BLaER1 treated with 17β-estradiol and CSF1 and Interleukin-3, amounts not matched to agents 10 nM and 100 nM (cell line): ENCODE measurements around the gene TKTL2.
A peak's percentile ranks its signal among the peaks of the same experiment; 100 is the strongest.
"Not testable (repeated sequence)": the region's sequence is repeated elsewhere in the genome, so short reads cannot be mapped to it uniquely, and the experiment has no call there.

ENCODE experiments used
- H3K27ac ChIP-seq, 11 experiments: shearing (Covaris generic); formaldehyde crosslinking; 2 replicates each; pipeline ENCODE4 v1.8.1; 2022
- H3K27me3 ChIP-seq, 11 experiments: shearing (Covaris generic); formaldehyde crosslinking; 2 replicates each; pipeline ENCODE4 v1.8.1; 2022
- H3K36me3 ChIP-seq, 11 experiments: shearing (Covaris generic); formaldehyde crosslinking; 2 replicates each; pipeline ENCODE4 v1.8.1; 2022
- H3K4me1 ChIP-seq, 10 experiments: shearing (Covaris generic); formaldehyde crosslinking; 2 replicates each; pipeline ENCODE4 v1.8.1; 2022
- H3K4me2 ChIP-seq, 11 experiments: shearing (Covaris generic); formaldehyde crosslinking; 2 replicates each; pipeline ENCODE4 v1.8.1; 2022
- H3K4me3 ChIP-seq, 10 experiments: shearing (Covaris generic); formaldehyde crosslinking; 2 replicates each; pipeline ENCODE4 v1.8.1; 2022
- H3K9ac ChIP-seq, 11 experiments: shearing (Covaris generic); formaldehyde crosslinking; 2 replicates each; pipeline ENCODE4 v1.8.1; 2022
- H3K9me3 ChIP-seq, 11 experiments: shearing (Covaris generic); formaldehyde crosslinking; replicated peaks in 1 of 11; 2 replicates each; pipeline ENCODE4 v1.8.1; 2022
- H4K20me1 ChIP-seq, 11 experiments: shearing (Covaris generic); formaldehyde crosslinking; 2 replicates each; pipeline ENCODE4 v1.8.1; 2022
- Cebpa-rat ChIP-seq, 11 experiments: shearing (Covaris generic); IDR thresholded peaks; 2 replicates each; pipeline ENCODE4 v1.8.1; 2022

Gene TKTL2

DNA sequence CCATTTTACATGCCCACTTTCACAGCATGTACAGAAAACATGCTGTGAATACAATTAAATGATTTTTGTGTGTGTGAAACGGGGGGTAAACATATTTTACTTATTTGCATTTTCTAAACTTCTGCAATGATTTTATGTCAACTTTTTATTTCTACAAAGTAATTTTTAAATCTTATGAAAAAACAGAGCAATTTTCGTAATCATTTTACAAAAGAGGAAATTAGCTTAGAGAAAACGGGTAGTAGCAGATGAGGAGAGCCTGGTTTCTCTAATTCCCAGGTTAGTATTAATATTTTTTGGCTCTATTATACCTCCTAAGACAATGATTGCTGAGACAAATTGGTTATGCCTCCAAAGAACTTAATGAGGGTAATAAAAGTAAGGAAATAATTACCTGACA lies 3.2 kb downstream of the TKTL2 start:
- no peak overlapping the region for H3K4me2 ChIP-seq
- no peak overlapping the region for H3K4me3 ChIP-seq
- no peak for TF ChIP-seq Cebpa-rat (IDR thresholded peaks at IDR 0.05)
- H3K27me3 ChIP-seq = no peaks in the 10 kb centered on the region
- no peak overlapping the region for H3K9ac ChIP-seq
- H4K20me1 ChIP-seq = no peaks in the 10 kb centered on the region
- H3K9me3 ChIP-seq = peaks cover 0 to 11% (median 4%) of the 10 kb centered on the region in 11 experiments; a peak in 7 of 22 replicates
- no peaks in the 10 kb centered on the region for H3K4me1 ChIP-seq
- no peak overlapping the region for H3K27ac ChIP-seq
- H3K36me3 ChIP-seq = no peaks in the 10 kb centered on the region

DNA sequence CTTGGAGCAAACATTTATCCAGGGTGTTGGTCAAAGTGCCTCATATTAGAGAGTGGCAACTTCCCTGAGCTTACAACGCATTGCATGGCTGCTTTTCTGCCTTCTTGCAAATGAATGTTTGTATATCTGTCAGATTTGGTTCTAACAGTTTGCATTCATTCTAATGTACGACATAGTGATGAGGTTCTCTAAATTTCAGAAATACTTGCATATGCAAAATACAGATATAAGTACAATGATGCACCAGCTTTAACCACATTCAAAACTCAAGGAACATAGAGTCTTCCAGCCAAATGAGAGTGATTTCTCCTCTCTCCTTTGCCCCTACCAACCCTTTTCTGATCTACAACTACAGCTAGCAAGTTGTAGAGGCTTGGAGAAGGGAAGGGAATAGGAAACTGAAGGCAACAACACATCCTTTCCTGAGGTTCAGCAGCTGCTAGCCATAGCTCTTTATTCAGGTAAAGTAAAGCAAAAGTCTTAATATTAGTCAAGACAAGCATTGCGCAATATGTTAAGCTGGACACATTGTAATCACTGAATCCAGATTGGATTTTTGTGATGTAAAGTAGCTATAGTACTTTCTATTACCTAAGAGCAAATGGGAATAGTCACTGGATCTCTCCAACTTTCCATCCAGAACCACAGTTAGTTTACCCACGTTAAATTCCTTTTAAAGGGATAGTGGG lies 6.3 kb downstream of the TKTL2 start:
- peak in 10 of 11 experiments; percentile 25 to 93 (median 73); a peak in 16 of 22 replicates for TF ChIP-seq Cebpa-rat (IDR thresholded peaks at IDR 0.05)
- Histone ChIP-seq H3K4me3 (no peak overlapping the region), H3K27ac (no peak overlapping the region), H4K20me1 (no peaks in the 10 kb centered on the region), H3K27me3 (no peaks in the 10 kb centered on the region), H3K9ac (no peak overlapping the region), H3K4me2 (no peak overlapping the region), H3K4me1 (no peaks in the 10 kb centered on the region), H3K9me3 (no peaks in the 10 kb centered on the region), H3K36me3 (no peaks in the 10 kb centered on the region)

DNA sequence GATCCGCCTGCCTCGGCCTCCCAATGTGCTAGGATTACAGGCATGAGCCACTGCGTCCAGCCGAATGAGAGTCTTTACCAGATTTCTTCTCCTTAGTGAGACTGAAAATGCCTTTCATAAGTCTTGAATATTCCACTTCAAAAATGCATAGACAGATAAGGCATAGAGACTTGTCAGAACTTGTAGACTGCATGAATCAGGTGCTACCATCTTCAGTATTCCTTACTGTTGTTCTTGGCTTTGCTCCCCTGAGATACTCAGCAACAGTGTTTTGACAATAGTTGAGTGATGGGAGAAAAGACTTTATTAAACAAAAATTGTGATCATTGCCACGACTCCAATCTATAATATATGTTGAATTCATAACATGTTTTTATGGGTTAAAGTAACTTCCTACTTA lies 11.0 kb downstream of the TKTL2 start:
- no peak overlapping the region for H3K4me2 ChIP-seq
- no peak overlapping the region for H3K9ac ChIP-seq

DNA sequence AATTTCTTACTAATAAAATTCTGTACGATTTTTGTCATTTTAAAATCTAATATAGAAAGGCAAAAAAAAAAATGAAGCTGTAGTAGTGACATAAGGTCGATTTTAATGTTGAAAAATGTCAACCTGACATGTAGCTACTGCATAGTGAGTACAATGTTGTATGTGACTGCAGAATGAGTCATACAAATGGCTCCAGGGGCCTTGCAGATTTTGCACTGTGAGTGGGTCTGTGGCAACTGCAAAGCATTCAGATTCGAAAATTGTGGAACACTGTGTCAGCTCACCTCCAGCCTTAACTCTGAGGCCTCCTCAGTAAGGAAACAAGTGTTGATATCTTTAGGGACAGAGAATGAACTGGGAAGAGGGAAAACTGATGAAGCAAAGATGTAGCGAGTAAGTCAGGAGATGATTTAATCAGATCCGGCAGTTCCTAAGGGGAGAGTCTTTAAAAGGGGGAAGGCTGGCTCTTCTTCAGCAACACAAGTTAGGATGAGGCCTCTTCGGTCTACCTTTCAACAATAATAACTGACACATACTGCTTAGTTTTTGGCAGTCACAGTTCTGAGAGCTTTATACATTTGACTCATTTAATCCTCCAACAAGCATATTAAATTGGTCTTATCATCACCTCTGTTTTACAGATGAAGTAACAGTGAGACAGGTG lies 24.9 kb downstream of the TKTL2 start:
- H3K4me3 ChIP-seq = no peak overlapping the region
- no peaks in the 10 kb centered on the region for H3K4me1 ChIP-seq
- TF ChIP-seq Cebpa-rat (IDR thresholded peaks at IDR 0.05) = no peak
- no peak overlapping the region for H3K27ac ChIP-seq
- no peaks in the 10 kb centered on the region for H4K20me1 ChIP-seq
- H3K27me3 ChIP-seq = no peaks in the 10 kb centered on the region
- H3K9ac ChIP-seq = no peak overlapping the region
- H3K36me3 ChIP-seq = no peaks in the 10 kb centered on the region
- no peak overlapping the region for H3K4me2 ChIP-seq
- H3K9me3 ChIP-seq = no peaks in the 10 kb centered on the region

More for the DNA sequence above, 11.0 kb downstream of the TKTL2 start:
- Histone ChIP-seq H3K4me3 (no peak overlapping the region), H3K4me1 (no peaks in the 10 kb centered on the region), H3K27me3 (no peaks in the 10 kb centered on the region), H3K9me3 (no peaks in the 10 kb centered on the region), H3K36me3 (no peaks in the 10 kb centered on the region), H3K27ac (no peak overlapping the region), H4K20me1 (no peaks in the 10 kb centered on the region)
- no peak for TF ChIP-seq Cebpa-rat (IDR thresholded peaks at IDR 0.05)

DNA sequence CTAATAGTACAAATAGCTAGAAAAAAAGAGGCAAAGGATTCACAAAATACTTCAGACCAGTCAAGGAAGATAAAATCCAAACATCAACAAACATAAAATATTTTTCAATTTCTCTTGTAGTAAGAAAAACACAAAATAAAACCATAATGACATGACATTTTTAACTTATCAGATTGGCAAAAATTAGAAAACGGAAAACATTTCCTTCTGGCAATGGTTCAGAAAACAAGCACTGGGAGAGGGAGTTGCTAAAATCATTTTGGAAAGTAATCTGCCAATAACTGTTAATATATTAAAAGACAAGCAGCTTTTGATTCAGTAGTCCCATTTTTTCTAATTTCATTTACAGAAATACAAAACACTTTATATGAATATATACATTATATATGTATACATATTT lies 26.1 kb downstream of the TKTL2 start:
- Histone ChIP-seq H3K9ac (no peak overlapping the region), H3K36me3 (no peaks in the 10 kb centered on the region), H3K27me3 (no peaks in the 10 kb centered on the region), H3K4me3 (no peak overlapping the region), H3K27ac (no peak overlapping the region), H3K9me3 (peaks cover 0 to 3% (median 0%) of the 10 kb centered on the region in 11 experiments; a peak in 1 of 22 replicates), H3K4me1 (no peaks in the 10 kb centered on the region), H3K4me2 (no peak overlapping the region), H4K20me1 (no peaks in the 10 kb centered on the region)
- TF ChIP-seq Cebpa-rat (IDR thresholded peaks at IDR 0.05) = no peak

DNA sequence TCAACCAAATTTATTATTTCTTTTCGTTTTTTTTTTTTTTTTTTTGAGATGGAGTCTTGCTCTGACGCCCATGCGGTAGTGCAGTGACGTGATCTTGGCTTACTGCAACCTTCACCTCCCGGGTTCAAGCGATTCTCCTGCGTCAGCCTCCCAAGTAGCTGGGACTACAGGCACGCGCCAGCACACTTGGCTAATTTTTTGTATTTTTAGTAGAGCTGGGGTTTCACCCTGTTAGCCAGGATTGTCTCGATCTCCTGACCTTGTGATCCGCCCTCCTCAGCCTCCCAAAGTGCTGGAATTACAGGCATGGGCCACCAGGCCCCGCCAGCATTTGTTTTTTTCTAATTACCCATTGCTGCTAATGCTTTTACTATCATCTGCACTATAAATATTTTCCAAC lies 26.5 kb downstream of the TKTL2 start:
- H3K27ac ChIP-seq, H3K27me3 ChIP-seq, H3K9ac ChIP-seq, H3K4me1 ChIP-seq, H3K4me2 ChIP-seq, H4K20me1 ChIP-seq, H3K36me3 ChIP-seq, H3K4me3 ChIP-seq, H3K9me3 ChIP-seq: not testable (repeated sequence)

DNA sequence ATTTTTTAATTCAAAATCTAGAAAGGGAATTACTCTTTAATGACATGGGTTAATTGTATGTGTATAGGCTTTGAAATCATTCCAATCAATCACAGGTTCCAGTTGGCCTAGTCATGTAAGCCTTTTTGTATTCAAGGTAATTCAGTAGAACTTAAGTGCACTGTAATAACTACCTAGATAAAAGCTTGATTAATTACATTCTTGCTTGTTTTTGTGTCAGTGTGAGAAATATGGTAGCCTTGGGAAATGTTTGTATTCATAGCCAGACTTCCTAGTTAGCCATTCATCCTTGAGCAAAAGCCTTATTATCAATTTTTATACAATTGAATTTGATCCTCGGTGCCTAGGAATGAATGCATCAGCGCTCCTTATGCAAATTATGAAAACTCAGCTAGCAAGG lies 33.5 kb downstream of the TKTL2 start:
- H3K9ac ChIP-seq = no peak overlapping the region

More for the DNA sequence above, 33.5 kb downstream of the TKTL2 start:
- H3K4me2 ChIP-seq = no peak overlapping the region
- no peak overlapping the region for H3K27ac ChIP-seq
- H3K36me3 ChIP-seq = no peaks in the 10 kb centered on the region
- TF ChIP-seq Cebpa-rat (IDR thresholded peaks at IDR 0.05) = no peak
- no peaks in the 10 kb centered on the region for H4K20me1 ChIP-seq
- H3K27me3 ChIP-seq = no peaks in the 10 kb centered on the region
- H3K9me3 ChIP-seq = peaks cover 0 to 7% (median 0%) of the 10 kb centered on the region in 11 experiments; a peak in 1 of 22 replicates
- H3K4me3 ChIP-seq = no peak overlapping the region
- H3K4me1 ChIP-seq = no peaks in the 10 kb centered on the region
